Kidney (tissue), 14 donors: ENCODE measurements around the gene FGFR3. TPM values are rescaled to one million over a fixed set of nuclear protein-coding genes. Genes with fewer than 3 reads are reported as not detected.

ENCODE experiments used
- DNase-seq, 5 donors: peaks; one replicate each; pipeline ENCODE4 v3.0.0-alpha.2; 2013 to 2020
- FAIRE-seq: peaks from 2 replicates; lab custom pipeline; 2012; peaks lifted over from hg19 to GRCh38; lab: Jason Lieb, UNC
- H3K27ac ChIP-seq, 2 donors: one replicate each; pipeline ENCODE4 v1.7.0; 2013; ENCODE audit warnings: low read depth in 2 of 2, low read length in 2 of 2, inconsistent platforms in 1 of 2
- H3K27me3 ChIP-seq: one replicate; pipeline ENCODE4 v1.7.1; 2013; ENCODE audit warnings: low read length, inconsistent platforms; ENCODE audit not compliant: control insufficient read depth, insufficient read depth
- H3K36me3 ChIP-seq, 3 donors: one replicate each; pipeline versions ENCODE4 v1.7.0 to v1.7.1; 2013; ENCODE audit warnings: low read length in 3 of 3, control low read depth in 1 of 3, inconsistent platforms in 1 of 3; ENCODE audit not compliant: insufficient read depth in 3 of 3, control insufficient read depth in 2 of 3
- H3K4me1 ChIP-seq, 3 donors: one replicate each; pipeline versions ENCODE4 v1.7.0 to v1.7.1; 2013; ENCODE audit warnings: low read length in 3 of 3, inconsistent platforms in 1 of 3, low read depth in 1 of 3; ENCODE audit not compliant: control insufficient read depth in 2 of 3, insufficient read depth in 2 of 3
- H3K4me3 ChIP-seq, 3 donors: one replicate each; pipeline versions ENCODE4 v1.7.0 to v1.8.1; 2013; ENCODE audit warnings: low read length in 3 of 3, control low read depth in 1 of 3, inconsistent platforms in 1 of 3
- H3K9ac ChIP-seq, 3 donors: one replicate each; pipeline versions ENCODE4 v1.7.0 to v1.7.1; 2013; ENCODE audit warnings: low read length in 3 of 3, control low read depth in 1 of 3, inconsistent platforms in 1 of 3
- H3K9me3 ChIP-seq, 3 donors: one replicate each; pipeline versions ENCODE4 v1.7.0 to v1.7.1; 2013; ENCODE audit warnings: low read length in 3 of 3, control low read depth in 1 of 3, inconsistent platforms in 1 of 3; ENCODE audit not compliant: control insufficient read depth in 2 of 3, insufficient read depth in 1 of 3
- intact Hi-C: fragments of 100-400 bp; cut with DNase I; formaldehyde crosslinking; loops from one replicate; pipeline ENCODE4 v1.11.1; 2022
- polyA plus RNA-seq: library from polyadenylated mRNA; stranded (reverse); fragments of 350-450 nt; fragmentation: Illumina TruSeq; extraction: RNeasy Lipid Tissue Mini Kit (QIAGEN cat#74804); gene quantifications from one replicate; pipeline ENCODE4 v1.2.3, GENCODE V29; 2014; ENCODE audit warnings: low read depth, low replicate concordance; ENCODE audit not compliant: insufficient read depth
- total RNA-seq: library from RNA; stranded (reverse); fragmentation: NEBNext Ultra II Directional; extraction: Animal tissue kit (Norgen Biotek cat#: 25700); gene quantifications from one replicate; pipeline ENCODE4 v1.2.1, GENCODE V29; 2021
- TF ChIP-seq, protein P1 (sequence below): IDR thresholded peaks from 3 replicates; pipeline ENCODE4 v1.5.1; 2012; ENCODE audit warnings: mild to moderate bottlenecking, moderate library complexity, borderline replicate concordance; ENCODE audit not compliant: insufficient read depth; ENCODE audit errors: extremely low read depth
- donor health status: control.
- donor health status: control.
- donor health status: control.
- donor health status: control.
- donor health status: control.
- donor health status: DM: yes; HTN: yes; CAD: no.
- donor health status: Normal renal cell carcinoma (clear cell type).

FGFR3 gene
- total and polyA plus RNA-seq, 2 donors from 2014 or later = 25.5 to 28.5 TPM

- Histone ChIP-seq H3K36me3 (peaks cover 0 to 36% (median 14%) of the 10 kb centered on the region in 3 donors), H3K4me3 (no peak overlapping the region), H3K9ac (no peak overlapping the region), H3K27ac (no peak overlapping the region), H3K27me3 (no peaks in the 10 kb centered on the region), H3K9me3 (no peaks in the 10 kb centered on the region), H3K4me1 (peaks cover 0 to 18% (median 12%) of the 10 kb centered on the region in 3 donors)
- TF ChIP-seq, protein P1, sequence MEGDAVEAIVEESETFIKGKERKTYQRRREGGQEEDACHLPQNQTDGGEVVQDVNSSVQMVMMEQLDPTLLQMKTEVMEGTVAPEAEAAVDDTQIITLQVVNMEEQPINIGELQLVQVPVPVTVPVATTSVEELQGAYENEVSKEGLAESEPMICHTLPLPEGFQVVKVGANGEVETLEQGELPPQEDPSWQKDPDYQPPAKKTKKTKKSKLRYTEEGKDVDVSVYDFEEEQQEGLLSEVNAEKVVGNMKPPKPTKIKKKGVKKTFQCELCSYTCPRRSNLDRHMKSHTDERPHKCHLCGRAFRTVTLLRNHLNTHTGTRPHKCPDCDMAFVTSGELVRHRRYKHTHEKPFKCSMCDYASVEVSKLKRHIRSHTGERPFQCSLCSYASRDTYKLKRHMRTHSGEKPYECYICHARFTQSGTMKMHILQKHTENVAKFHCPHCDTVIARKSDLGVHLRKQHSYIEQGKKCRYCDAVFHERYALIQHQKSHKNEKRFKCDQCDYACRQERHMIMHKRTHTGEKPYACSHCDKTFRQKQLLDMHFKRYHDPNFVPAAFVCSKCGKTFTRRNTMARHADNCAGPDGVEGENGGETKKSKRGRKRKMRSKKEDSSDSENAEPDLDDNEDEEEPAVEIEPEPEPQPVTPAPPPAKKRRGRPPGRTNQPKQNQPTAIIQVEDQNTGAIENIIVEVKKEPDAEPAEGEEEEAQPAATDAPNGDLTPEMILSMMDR = no peak
- intact Hi-C loops = no loop called here
- DNase-seq (no peak), FAIRE-seq (no peak)
These were observed 46.2 kb downstream of the FGFR3 start for GRCh38 chr4:1839282-1839681.

DNA sequence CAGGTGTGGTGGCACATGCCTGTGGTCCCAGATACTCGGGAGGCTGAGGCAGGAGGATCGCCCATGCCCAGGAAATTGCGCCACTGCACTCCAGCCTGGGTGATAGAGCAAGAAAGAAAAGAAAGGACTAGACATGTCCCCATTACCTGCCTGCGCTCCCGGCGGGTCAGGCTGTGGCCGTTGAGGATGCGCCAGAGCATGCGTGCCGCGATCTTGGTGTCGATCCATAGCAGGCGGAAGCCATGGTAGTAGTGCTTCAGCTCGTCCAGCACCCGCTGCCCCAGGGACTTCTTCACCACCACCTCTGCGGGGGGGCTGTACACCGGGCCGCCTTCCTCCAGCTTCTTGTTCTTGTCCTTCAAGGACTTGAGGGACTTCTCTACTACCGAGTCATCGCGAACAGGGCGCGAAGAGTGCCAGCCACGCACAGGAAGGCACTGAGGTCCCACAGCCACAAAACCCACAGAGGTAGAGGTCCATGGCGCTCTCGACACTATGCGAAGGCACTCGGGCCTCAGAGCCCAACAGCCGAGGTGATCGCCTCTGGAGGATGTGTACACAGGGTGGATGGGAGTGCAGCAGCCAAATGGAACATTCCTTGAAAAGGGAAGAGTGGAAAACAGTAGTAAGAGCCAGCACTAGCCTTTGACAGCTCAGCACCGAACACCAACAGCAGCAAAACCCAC lies 48.3 kb downstream of the FGFR3 start:
- FAIRE-seq = no peak
- no peak overlapping the region for H3K9ac ChIP-seq
- H3K4me1 ChIP-seq = peaks cover 0 to 18% (median 13%) of the 10 kb centered on the region in 3 donors
- intact Hi-C loops = no loop called here
- no peak for DNase-seq
- no peak overlapping the region for H3K4me3 ChIP-seq
- no peak overlapping the region for H3K27ac ChIP-seq
- no peaks in the 10 kb centered on the region for H3K27me3 ChIP-seq
- TF ChIP-seq, protein P1 = no peak
- no peaks in the 10 kb centered on the region for H3K9me3 ChIP-seq
- H3K36me3 ChIP-seq = peaks cover 0 to 24% (median 13%) of the 10 kb centered on the region in 3 donors

DNA sequence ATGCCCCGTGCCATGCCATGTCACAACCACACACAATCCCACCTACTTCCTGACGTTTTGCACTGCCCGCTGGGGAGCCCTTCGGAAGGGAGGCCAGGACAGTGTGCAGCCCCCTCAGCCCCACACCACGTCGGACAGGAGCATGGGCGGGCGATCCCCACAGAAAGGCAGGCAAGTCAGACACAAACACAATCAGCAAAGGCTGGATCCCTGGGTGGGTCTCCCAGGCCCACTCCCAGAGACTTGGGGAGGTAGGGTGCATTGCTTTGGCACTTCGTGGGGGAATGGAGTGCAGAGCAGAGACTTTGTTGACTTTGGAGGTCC lies 48.8 kb downstream of the FGFR3 start:
- Histone ChIP-seq H3K4me1 (peaks cover 0 to 18% (median 13%) of the 10 kb centered on the region in 3 donors), H3K4me3 (no peak overlapping the region), H3K9me3 (no peaks in the 10 kb centered on the region), H3K9ac (no peak overlapping the region), H3K27me3 (no peaks in the 10 kb centered on the region), H3K27ac (no peak overlapping the region), H3K36me3 (peaks cover 0 to 29% (median 14%) of the 10 kb centered on the region in 3 donors)
- DNase-seq (no peak), FAIRE-seq (no peak)
- intact Hi-C loops = no loop called here
- TF ChIP-seq, protein P1 = no peak
